Measurements from ENCODE around the gene DVL3. TPM values are rescaled to one million over a fixed set of nuclear protein-coding genes. Genes with fewer than 3 reads are reported as not detected.
A peak's percentile ranks its signal among the peaks of the same experiment; 100 is the strongest.
"Not testable (repeated sequence)": the region's sequence is repeated elsewhere in the genome, so short reads cannot be mapped to it uniquely, and the experiment has no call there.

DVL3 gene
- total RNA-seq, 1 donor from 2014 or later = 63.6 TPM

GRCh38 chr3:184155644-184156521, 706 bp downstream of the DVL3 start:
- DNase-seq (ENCODE audit: low read depth) = no peak

- DNase-seq (ENCODE audit: low read depth) = no peak
Observed at GRCh38 chr3:184156522-184156955, 1.4 kb downstream of the DVL3 start.

- DNase-seq (ENCODE audit: low read depth) = no peak
Observed at GRCh38 chr3:184157206-184157605, 2.0 kb downstream of the DVL3 start.

DNA sequence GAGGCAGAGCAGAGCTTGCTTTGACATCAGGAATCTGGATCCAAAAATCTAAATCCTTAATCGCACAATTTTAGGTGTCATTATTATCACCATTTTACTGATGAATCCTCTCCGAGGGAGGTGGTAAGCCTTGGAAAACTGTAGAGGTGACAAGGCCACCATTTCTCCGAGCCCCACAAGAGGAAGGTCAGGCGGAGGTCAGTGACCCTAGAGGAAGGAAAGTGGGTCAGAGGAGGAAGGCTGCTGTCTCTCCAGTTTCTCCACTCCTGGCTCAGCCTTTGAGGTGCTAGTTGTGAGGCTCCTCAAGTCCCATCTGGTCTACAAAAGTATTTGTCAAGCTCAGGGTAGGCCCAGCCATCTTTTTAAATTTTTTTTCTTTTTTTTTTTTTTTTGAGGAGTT, 3.2 kb downstream of the DVL3 start:
- no peak for DNase-seq (ENCODE audit: low read depth)

DNA sequence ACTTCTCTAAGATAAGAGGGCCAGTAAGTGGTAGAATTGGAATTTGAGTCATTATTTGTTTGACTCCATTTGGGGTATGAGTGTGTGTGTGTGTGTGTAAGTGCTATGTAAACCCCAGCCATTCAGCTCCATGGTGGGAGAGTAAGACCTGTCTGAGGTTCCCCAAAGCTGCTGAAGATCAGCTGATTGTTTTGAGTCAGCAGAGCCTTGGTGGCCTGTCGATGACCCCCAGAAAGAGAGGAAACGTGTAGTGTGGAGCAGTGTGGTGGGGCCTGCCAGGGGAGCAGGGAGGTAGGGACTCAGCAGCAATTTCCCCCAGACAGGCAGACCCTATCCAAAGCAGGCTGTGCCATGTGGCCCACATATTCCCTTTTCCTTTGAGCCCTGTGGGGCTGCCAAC, 5.3 kb downstream of the DVL3 start:
- no peak for DNase-seq (ENCODE audit: low read depth)

- not testable (repeated sequence) for DNase-seq (ENCODE audit: low read depth)
Observed at GRCh38 chr3:184162571-184163070, 7.4 kb downstream of the DVL3 start.

GRCh38 chr3:184164648-184165330, 9.6 kb downstream of the DVL3 start:
- no peak for DNase-seq (ENCODE audit: low read depth)

DNA sequence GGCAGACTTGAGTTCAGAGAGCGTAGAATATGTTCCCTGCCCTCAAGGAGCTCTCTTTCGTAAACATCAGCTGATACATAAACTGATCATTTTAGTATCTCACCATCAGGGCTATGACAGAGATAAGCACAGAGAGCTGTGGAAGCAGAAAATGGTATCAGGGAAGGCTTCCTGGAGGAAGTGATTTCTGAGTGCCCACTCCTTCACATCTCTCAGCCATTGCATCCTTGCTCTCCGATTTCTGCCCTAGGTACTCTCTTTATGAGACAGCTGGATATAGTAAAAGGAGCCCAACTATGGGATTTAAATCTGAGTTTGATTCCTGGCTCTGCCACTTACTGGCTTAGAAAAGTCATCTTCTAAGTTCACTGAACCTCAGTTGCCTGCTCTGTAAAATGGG, 10.4 kb downstream of the DVL3 start:
- DNase-seq (ENCODE audit: low read depth) = no peak

DNA sequence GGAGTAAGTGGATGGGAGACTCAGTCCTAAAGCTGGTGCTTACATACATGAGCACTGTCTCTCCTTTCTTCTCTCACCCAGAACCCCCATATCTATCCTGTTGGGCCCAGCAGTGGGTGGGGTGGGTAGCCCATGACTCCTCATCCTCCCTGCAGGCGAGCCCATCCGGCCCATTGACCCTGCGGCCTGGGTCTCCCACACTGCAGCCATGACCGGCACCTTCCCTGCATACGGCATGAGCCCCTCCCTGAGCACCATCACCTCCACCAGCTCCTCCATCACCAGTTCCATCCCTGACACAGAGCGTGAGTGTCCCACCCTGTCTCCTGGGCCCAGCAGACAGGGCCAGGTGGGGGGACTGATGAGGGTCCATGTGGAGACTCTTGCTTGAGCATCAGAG, 11.5 kb downstream of the DVL3 start:
- no peak for DNase-seq (ENCODE audit: low read depth)

- DNase-seq (ENCODE audit: low read depth) = no peak
Observed at GRCh38 chr3:184167786-184168185, 12.6 kb downstream of the DVL3 start.

DNA sequence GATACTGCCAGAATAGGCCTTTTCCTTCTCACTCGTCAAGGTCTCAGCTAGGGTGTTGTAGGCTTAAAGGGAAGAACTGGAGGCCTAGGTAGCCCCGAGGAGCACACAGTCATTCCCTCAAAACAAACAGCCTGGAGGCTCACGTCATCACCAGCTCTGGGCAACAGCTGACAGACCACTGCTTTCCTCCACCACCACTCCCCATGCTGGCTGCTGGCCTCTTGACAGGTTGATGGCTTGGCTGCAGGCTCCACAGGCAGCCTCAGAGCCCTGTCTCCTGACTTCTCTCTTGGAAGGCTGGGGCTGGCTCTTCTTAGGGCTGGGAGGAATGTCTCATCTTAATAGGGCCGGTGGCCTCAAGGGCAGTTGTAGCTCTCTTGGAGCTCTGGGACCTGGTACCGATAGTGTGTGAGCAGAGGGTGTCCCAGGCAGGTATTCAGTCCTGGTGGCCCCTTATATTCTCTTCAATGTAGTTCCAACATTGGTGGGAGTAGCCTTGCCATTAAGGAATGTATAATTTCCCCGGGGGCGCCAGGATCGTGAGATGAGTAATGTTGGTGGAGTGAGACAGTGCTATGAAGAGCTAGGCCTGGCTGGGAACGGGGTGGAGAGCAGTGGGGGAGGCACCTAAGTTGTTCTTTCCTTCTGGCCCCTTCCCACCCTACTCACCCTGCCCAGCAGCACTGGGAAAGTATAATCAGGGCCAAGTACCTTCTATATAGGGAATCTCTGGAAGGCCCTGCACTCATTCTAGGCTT, 13.4 kb downstream of the DVL3 start:
- DNase-seq (ENCODE audit: low read depth) = no peak

DNA sequence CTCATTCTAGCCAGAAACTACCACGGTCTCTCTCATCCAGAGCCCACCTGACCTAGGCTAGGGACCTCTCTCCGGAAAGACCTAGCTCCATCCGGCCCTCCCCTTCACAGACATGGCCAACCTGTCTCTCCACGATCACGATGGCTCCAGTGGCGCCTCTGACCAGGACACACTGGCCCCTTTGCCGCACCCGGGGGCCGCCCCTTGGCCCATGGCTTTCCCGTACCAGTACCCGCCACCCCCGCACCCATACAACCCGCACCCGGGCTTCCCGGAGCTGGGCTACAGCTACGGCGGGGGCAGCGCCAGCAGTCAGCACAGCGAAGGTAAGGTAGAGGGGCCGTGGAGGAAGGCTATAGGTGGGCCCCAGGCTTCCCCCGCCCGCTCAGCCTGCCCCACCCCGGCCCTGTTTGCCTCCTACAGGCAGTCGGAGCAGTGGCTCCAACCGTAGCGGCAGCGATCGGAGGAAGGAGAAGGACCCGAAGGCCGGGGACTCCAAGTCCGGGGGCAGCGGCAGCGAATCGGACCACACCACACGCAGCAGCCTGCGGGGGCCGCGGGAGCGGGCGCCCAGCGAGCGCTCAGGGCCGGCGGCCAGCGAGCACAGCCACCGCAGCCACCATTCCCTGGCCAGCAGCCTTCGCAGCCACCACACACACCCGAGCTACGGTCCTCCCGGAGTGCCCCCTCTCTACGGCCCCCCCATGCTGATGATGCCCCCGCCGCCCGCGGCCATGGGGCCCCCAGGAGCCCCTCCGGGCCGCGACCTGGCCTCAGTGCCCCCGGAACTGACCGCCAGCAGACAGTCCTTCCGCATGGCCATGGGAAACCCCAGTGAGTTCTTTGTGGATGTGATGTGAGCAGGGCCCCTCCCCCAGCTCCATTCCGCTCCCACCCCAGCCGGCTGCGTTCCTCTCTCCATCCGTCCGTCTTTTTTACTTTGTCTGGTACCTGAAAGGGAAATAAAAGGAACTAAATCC, 15.0 kb downstream of the DVL3 start:
- DNase-seq (ENCODE audit: low read depth) = no peak

DNA sequence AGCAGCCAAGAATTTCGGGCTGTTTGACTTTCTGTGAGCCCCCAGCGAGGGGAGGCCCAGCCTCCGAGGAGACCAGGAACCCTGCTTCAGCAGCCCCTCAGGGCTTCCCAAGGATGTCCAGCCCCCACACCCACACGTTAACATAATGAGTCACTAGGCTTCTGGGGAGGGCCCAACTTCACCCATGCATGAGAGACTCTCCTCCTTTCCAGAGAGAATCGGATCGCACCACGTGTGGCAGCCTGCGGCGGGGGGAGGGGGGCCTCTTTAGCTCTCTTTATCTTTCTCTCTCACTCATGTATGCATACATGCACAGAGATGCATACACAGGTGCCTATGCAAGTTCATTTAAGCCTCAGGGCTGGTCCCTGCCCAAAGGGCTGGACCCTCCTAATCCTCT, 16.4 kb downstream of the DVL3 start:
- DNase-seq (ENCODE audit: low read depth) = peak; percentile 79

DNA sequence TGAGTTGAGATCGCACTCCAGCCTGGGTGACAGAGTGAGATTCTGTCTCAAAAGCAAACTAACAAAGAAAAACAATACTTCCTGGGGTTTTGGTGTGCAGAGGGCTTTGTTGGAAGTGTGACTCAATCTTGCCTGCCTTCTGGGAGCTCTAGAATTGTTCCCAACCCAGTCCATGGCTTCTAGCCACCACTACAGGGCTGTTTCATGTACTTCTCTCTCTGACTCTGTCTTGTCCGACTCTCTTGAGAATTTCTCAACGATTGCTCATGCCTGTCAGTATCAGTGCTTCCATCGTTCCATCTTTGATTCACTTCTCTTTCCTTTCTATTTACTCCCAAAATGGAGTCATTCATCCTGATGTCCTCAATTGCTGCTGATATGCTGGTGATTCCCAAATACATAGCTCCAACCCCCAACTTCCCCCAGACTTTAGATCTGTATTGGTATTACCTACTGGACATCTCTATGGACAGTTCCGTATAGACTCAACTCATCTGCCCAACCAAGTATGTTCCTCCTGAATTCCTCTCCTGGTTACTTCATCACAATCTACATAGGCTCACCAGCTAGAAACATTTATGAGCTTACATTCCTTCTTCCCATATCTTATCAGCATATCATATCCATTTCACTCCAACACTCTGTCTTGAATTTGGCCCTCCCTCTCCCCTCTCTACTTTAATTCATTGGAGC, 17.6 kb downstream of the DVL3 start:
- peak; percentile 33 for DNase-seq (ENCODE audit: low read depth)

- no peak for DNase-seq (ENCODE audit: low read depth)
Observed at GRCh38 chr3:184173374-184173722, 18.2 kb downstream of the DVL3 start.

DNA sequence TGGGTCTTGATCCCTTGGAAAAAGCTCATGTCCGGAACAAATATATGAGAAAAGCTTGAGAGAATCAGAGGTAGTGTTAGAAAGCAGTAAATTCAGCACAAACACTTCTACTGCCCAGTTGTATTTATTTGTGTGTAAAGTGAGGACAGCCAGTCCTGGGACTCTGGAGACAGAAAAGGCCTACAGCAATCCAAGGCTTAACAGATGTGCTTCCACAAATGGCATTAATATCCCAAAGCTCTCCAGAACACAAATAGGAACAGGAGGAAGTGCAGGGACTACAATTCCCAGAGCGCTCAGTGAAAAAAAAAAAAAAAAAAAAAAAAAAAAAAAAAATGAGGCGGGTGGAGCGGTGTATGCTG, 19.1 kb downstream of the DVL3 start:
- DNase-seq (ENCODE audit: low read depth) = no peak

DNA sequence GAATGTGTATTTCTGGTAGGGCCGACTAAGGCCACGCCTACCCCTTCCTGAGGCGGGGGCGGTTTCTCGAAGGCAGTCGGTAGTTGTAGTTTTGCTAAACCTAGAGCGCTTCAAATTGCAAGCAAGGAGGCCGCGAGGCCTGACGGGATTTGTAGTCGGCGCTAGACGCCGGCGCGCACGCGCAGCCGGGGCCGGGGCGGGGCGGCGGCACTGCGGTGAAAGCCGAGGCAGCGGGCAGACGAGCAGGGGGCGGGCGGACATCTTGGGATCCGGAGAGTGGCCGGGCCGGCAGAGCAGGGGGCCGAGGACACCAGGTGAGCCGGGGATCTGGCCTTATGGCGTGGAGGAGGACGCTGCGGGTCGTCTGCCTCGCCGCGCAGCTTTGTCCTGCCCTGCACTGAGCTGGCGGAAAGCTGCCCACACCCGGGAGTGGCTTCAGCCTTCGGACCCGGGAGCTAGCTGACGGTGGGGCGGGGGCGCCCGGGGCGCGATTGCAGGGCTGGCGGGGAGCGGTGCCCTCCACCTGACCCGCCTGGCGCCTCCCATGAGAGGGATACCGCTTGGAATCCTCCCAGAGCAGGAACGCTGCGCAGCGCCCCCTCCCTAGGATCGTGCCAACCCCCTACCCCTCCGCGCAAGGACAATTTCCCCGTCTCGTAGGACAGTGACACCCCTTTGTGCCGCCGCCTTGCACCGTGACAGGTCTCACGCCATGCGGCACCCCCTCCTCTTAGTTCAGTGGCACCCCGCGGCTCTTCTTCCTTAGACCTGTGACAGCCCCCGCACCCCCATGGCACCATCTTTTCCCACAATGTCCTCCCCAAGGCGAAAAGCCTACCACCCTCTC, 19.7 kb downstream of the DVL3 start, which contains the start of gene AP2M1:
TSS of gene AP2M1 (plus strand) at position 210 of the 847 bp plus-strand sequence. CDS start 2,139 bp downstream, outside the sequence.
- DNase-seq (ENCODE audit: low read depth) = peak; percentile 99

DNA sequence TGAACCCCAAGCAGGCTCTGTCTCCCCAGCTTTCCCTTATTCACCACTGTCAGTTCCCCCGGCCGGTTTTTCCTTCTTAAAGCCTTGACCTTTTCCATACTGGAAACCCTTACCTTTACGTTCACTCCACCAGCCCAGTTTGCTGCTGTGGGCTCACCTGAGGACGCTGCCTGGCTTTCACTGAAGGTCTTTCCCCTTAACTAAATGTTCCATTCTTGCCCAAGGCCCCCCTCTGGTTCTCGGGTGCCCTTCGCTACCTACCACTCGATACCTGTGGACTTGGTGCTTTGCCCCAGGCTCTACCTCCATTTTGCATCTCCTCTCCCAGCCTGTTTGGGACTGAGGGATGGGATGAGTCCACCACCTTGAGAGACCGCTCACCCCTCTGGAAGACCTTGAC, 20.3 kb downstream of the DVL3 start:
- DNase-seq (ENCODE audit: low read depth) = no peak

DNA sequence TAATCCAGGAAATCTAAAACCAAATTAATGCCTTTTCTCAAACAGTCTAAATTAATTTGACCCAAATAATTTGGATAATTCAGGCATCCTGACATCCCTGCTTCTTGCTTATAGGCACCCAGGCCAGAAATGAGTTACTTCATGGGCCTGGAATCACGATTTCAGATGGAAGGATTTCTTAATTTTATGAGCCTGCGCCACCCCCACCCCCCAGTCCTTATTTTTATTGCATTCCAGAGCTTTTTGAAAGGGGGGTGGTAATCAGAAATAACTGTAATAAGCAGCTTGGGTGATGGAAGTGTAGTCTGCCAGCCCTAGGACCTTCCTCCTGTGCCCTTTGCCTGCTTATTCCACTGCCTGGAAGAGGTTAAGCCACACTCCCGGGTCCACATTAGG, 20.8 kb downstream of the DVL3 start:
- no peak for DNase-seq (ENCODE audit: low read depth)

Data from renal cortical epithelial cell (primary cell).